Measurements from ENCODE around the gene PAPOLA.

PAPOLA gene

GRCh38 chr14:96583569-96584041 is 81.4 kb downstream of the PAPOLA start:
- DNase-seq (ENCODE audit: insufficient read length, low spot score) (no peak), FAIRE-seq (no peak)

GRCh38 chr14:96584199-96584906 is 82.2 kb downstream of the PAPOLA start:
- DNase-seq (ENCODE audit: insufficient read length, low spot score), result peak; percentile 75
- FAIRE-seq, result peak; percentile 69

- DNase-seq (ENCODE audit: insufficient read length, low spot score) (no peak), FAIRE-seq (no peak)
These were observed 82.9 kb downstream of the PAPOLA start for GRCh38 chr14:96584907-96585671.

- FAIRE-seq (no peak), DNase-seq (ENCODE audit: insufficient read length, low spot score) (no peak)
These were observed 83.5 kb downstream of the PAPOLA start for GRCh38 chr14:96585672-96586013.

- FAIRE-seq, result no peak
- DNase-seq (ENCODE audit: insufficient read length, low spot score), result no peak
These were observed 83.9 kb downstream of the PAPOLA start for GRCh38 chr14:96586056-96586455.

GRCh38 chr14:96586921-96587822 is 85.0 kb downstream of the PAPOLA start:
- DNase-seq (ENCODE audit: insufficient read length, low spot score), result no peak
- no peak for FAIRE-seq

GRCh38 chr14:96587823-96588385 is 85.7 kb downstream of the PAPOLA start:
- DNase-seq (ENCODE audit: insufficient read length, low spot score), result no peak

GRCh38 chr14:96588410-96589257 is 86.5 kb downstream of the PAPOLA start:
- no peak for FAIRE-seq
- no peak for DNase-seq (ENCODE audit: insufficient read length, low spot score)

More at GRCh38 chr14:96587823-96588385, 85.7 kb downstream of the PAPOLA start:
- no peak for FAIRE-seq

GRCh38 chr14:96589577-96589976 is 87.4 kb downstream of the PAPOLA start:
- FAIRE-seq (no peak), DNase-seq (ENCODE audit: insufficient read length, low spot score) (no peak)

GRCh38 chr14:96590190-96590864 is 88.1 kb downstream of the PAPOLA start:
- DNase-seq (ENCODE audit: insufficient read length, low spot score), result no peak
- no peak for FAIRE-seq

- DNase-seq (ENCODE audit: insufficient read length, low spot score) (no peak), FAIRE-seq (no peak)
These were observed 90.6 kb downstream of the PAPOLA start for GRCh38 chr14:96592591-96593386.

GRCh38 chr14:96594961-96595360 is 92.8 kb downstream of the PAPOLA start:
- no peak for FAIRE-seq

GRCh38 chr14:96597680-96598079 is 95.5 kb downstream of the PAPOLA start:
- no peak for DNase-seq (ENCODE audit: insufficient read length, low spot score)
- no peak for FAIRE-seq

More at GRCh38 chr14:96594961-96595360, 92.8 kb downstream of the PAPOLA start:
- DNase-seq (ENCODE audit: insufficient read length, low spot score), result no peak

GRCh38 chr14:96598332-96598928 is 96.2 kb downstream of the PAPOLA start:
- no peak for FAIRE-seq
- no peak for DNase-seq (ENCODE audit: insufficient read length, low spot score)

- FAIRE-seq (no peak), DNase-seq (ENCODE audit: insufficient read length, low spot score) (no peak)
These were observed 96.9 kb downstream of the PAPOLA start for GRCh38 chr14:96599076-96599475.

- FAIRE-seq, result no peak
- DNase-seq (ENCODE audit: insufficient read length, low spot score), result no peak
These were observed 100.0 kb downstream of the PAPOLA start for GRCh38 chr14:96602186-96602585.

GRCh38 chr14:96603350-96604255 is 101.4 kb downstream of the PAPOLA start:
- FAIRE-seq (no peak), DNase-seq (ENCODE audit: insufficient read length, low spot score) (no peak)
